GM18909 (cell line): ENCODE measurements around the gene PDPK1.
A peak's percentile ranks its signal among the peaks of the same experiment; 100 is the strongest.

Experiments
- ATAC-seq: cut with Tn5 transposase; IDR thresholded peaks from one replicate; pipeline ENCODE4 v1.9.1; 2021; ENCODE audit warnings: mild to moderate bottlenecking; ENCODE audit not compliant: unreplicated experiment, poor library complexity

The PDPK1 gene

DNA sequence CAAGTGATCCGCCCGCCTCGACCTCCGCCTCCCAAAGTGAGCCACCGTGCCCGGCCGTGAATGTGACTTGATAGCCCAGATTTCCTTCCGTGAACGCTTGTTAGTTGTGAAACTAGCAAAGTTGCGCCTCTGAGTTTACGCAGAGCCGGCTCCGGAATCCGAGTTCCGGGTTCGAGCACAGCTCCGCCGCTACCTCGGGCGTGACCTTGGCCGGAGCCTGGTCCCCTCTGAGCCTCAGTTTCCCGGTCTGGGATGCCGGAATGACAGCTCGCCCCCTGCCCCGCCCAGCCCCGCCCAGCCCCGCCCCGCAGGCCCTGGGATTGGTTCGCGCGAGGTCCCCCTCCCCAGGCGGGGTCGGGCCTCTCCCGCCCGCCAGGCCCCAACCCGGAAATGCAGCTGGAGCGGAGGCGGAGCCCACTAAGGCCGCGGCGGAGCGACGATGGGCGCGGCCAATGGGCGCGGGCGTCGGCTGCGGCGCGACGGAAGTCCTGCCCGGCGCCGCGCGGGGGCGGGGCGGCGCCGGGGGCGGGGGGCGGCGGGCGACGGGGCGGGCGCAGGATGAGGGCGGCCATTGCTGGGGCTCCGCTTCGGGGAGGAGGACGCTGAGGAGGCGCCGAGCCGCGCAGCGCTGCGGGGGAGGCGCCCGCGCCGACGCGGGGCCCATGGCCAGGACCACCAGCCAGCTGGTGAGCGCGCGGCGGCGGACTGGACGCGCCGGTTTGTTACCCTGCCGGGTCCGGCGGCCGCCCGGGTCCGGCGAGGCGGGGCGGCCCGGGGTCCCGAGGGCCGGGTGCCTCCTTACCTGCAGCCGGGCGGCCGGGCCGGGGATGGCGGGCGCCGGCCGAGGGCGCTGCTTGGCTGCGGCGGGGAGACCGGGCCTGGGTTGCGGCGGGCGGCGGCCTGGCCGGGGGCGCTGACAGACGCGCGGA lies at the start of gene PDPK1:
Gene PDPK1 (plus strand): TSS at position 571 of the 929 bp plus-strand sequence. CDS start 92 bp downstream, at position 663.
- ATAC-seq: peak; percentile 87

DNA sequence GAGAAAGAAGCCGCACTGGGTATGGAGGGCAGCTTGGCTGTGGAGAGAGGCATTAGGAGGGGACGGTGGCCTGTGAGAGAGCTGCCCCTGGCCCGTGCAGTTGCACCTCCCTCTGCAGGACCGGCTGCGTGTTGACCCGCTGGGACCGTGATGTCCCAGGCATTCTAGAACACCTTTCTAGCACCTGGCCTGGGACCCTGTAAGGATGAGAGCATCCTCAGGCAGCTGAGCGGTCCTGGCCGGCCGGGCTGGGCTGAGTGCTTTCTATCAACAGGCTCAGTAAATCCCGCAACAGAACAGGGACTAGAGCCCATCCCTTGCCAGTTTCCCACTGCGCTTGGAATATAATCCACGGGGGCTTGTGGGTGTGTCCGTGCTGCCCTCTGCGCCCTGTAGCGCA lies 48.2 kb upstream of the PDPK1 start:
- no peak for ATAC-seq

DNA sequence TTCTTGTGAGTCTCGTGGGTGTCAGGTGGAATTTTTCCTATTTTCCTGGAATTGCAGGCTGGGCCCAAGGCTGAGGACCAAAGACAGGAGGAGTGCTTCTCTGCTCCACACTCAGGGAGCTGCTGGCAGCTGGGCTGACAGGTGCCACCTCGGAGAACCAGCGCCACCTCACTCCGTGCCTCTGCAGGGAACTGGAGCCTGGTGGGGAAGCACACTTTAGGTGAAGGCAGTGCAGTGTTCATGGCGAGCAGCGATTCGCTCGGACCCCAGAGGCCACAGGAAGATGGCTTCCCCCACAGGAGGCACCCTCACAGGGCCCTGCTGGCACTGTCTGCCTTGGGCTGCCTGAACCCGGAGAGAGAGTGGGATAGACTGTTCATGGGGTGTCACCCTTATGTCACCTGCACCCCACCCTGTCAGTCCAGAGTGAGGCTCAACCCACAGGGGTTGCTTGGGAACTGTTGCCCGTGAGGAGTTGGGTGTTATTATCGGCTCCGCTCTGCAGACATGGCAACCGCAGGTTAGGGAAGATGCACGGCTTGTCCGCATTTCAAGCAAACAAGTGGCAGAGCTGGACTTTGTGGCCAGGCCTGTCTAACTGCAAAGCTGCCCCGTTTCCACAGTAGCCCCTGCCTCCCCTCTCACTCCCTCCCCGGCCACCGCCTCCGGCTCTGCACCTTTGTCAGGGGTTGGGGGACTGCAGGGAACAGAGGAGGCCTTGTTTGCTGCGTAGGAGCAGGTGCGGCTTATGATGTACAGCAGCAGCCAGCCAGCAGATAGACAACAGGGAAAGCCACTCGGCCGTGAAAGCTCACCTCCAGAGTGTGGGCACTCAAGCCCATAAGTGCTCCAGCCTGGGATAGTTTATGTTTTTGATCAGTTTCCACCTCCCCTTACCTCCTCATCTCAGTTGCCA lies 47.4 kb upstream of the PDPK1 start:
- no peak for ATAC-seq

DNA sequence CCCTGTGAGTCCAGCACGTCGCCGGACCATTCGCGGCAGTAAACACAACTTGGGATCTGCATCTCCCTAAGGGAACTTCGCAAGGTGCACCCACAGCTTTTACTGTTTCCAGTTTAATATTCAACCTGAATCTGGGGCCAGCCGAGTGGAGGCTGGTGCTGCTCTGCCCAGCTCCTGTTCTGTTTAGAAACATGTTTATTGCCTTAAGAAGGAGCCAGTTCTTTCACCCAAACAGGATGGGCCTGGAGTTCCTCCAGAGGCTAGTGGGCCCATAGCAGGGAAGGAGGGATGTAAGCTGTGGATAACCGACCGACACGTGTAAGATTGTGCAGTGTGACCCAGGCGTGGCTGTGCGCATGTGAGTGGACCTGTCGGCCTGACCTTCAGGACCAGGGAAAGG lies 45.5 kb upstream of the PDPK1 start:
- no peak for ATAC-seq

DNA sequence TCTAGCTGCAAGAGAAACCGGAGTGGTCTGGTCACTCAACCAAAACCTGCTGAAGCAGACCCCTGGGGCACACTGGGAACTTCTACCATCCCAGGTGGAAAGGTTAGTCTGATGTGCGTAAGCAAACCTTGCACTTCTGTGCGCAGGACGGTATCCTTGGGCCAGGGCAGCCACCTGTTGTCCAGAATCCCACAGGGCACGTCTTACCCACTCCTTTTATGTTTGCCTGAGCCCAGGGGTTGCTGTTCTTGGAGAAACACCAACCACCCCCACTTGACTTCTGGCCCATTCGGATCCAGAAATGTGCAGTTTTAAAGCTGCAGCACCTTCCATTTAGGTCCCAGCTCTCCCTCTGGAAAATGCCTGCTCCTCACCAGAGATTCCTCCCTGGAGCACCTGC lies 44.2 kb upstream of the PDPK1 start:
- ATAC-seq: no peak

DNA sequence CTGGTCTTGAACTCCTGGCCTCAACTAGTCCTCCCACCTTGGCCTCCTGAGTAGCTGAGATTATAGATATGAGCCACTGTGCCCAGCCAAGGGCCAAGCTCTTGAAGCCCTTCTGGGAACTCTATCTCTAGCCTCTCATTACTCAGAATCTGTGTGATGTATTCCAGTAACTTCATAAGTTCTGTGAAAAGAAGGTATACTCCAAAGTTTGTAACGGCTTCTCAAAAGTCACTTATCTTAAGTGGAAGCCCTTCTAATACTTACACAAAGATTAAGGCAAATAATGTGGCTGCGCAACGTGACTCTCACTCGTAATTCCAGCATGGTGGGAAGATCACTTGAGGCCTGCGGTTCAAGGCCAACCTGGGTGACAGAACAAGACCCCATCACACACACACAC lies 43.2 kb upstream of the PDPK1 start:
- ATAC-seq: no peak

DNA sequence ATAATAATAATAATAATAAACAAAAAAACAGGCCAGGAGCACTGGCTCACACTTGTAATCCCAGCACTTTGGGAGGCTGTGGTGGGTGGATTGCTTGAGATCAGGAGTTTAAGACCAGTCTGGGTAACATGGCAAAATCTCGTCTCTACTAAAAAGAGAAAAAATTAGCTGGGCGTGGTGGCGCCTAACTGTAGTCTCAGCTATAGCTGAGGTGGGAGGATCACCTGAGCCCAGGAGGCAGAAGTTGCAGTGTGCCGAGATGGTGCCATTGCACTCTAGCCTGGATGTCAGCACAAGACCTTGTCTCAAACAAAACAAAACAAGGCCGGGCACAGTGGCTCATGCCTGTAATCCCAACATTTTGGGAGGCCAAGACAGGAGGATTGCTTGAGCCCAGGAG lies 42.8 kb upstream of the PDPK1 start:
- ATAC-seq: no peak

DNA sequence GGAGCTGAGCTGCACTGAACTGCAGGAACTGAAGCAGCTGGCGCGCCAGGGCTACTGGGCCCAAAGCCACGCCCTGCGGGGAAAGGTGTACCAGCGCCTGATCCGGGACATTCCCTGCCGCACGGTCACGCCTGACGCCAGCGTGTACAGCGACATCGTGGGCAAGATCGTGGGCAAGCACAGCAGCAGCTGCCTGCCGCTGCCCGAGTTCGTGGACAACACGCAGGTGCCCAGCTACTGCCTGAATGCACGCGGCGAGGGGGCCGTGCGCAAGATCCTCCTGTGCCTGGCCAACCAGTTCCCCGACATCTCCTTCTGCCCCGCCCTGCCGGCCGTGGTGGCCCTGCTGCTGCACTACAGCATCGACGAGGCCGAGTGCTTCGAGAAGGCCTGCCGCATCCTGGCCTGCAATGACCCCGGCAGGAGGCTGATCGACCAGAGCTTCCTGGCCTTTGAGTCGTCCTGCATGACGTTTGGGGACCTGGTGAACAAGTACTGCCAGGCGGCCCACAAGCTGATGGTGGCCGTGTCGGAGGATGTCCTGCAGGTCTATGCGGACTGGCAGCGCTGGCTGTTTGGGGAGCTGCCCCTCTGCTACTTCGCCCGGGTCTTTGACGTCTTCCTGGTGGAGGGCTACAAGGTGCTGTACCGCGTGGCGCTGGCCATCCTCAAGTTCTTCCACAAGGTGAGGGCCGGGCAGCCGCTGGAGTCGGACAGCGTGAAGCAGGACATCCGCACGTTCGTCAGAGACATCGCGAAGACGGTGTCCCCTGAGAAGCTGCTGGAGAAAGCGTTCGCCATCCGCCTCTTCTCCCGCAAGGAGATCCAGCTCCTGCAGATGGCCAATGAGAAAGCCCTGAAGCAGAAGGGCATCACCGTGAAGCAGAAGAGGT lies 41.4 kb upstream of the PDPK1 start:
- ATAC-seq: no peak

DNA sequence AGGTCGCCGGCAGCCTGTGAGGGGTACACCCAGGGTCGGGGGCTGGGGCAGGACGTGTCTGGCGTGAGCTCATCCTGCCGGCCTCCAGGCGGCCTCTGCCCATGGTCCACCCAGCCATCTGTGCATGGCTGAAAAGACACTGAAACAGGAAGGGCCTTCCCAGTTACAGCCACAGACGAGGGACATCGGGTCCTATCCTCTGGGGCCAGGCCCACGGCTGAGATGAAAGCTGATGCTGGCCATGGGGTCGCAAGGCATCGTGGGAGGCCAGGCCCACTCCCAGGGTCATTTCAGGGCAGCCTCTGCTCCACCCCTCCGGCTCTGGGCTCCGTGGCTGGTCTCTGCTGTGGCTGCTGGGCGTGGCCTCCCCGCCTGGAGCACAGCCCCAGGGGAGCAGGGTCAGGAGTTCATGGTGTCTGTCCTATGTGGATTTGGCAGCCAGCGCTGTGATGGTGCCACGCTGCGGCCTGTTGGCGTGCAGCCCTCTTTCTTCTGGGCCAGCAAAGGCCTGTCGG lies 40.6 kb upstream of the PDPK1 start:
- ATAC-seq: no peak

DNA sequence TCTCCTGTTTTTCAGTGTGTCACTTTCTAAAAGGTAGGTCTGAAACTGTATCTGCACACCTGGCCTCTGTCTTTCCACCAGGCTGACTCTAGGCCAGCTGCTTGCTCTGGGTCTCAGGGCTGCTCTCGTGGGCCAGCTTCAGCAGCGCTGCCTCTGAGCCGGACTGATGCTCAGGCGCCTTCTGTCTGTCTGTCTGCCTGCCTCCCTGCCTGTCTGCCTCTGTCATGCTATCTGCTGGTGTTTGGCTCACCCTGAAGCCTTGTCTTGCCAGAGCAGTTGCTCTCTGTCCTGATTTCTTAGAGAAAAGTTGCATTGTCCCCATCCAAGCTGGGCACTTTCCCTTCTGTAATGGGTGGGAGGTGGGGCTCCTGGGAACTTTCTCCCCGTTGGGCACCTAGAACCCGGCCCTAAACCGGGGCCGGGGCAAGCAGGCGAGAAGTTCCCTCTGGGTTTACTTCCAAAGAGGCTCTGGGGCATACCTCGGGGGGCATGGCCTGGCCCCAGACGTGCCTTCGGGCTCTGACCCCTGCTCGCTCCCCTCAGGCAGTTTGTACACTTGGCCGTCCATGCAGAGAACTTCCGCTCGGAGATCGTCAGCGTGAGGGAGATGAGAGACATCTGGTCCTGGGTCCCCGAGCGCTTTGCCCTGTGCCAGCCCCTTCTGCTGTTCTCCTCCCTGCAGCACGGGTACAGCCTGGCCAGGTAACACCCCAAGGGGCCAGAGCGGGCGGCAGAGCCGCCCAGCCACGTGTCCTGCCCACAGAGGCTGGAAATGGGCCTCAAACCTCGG lies 39.9 kb upstream of the PDPK1 start:
- no peak for ATAC-seq

DNA sequence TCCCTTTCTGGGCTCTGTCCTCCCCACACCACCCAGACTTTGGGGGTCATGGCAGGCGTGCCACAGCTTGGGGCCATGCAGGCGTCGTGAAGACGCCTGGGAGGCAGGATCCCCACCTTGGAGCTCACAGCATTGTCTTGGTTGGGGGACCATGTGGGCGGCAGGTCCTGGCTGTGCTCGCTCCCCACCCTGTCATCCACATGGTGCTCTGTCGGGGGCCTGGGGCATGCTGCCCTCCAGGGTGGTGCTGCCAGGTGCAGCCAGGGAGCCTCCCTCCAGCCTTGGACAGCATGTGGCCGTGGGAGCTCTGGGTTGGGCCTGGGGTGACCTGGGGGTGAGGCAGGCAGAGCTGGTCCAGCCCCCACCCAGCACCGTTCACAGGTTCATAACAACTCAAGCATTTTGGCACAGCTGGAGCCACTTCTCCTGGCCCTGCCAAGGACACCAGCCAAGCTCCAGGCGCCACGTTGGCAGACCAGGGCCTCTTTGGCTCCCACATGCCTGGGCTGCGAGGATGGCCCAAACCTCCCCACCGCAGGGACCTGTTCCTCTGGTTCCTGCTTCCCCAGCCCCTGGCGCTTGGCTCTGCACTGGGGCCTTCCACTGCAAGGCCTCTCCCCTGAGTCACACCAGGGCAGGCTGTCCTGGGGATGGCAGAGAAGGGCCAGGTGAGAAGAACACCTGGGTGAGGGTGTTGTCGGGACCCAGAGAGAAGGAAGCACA lies 39.1 kb upstream of the PDPK1 start:
- no peak for ATAC-seq

DNA sequence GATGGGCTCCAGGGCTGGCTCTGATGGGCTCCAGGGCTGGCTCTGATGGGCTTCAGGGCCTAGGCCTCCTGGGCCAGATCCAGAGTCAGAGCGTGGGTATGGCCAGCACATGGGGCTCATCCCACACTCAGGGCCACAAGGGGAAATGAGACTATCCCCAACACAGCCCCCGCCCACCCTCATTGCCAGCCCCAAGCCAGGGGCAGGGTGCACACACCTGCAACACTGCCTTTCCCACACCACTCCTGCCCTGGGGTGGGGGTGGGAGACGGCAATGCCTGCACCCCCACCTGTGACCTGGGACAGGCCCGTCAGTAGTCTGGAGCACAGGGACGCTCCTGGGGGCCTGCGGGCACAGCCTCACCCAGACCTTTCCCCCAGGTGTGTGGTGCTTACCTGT lies 38.4 kb upstream of the PDPK1 start:
- ATAC-seq: no peak

DNA sequence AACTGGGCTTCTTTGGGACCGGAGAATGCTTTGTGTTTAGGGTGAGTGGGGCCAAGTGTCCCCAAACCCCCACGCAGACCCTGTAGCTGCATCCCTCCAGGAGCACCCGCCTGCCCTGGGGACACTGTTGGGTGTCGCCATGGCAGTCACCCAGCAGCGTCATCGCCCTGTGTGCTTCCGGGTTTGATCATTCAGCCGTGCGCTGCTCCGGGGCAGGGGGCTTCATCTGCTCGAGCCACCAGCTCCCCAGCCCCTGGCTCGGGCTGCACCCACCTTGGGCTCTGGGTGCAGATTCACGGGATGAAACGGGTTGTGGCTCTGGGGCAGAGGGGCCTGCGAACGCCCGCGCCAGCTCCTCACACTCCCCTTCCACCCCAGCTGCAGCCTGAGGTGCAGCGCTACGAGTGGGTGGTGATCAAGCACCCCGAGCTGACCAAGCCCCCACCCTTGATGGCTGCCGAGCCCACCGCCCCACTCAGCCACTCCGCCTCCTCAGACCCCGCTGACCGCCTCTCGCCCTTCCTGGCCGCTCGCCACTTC lies 37.9 kb upstream of the PDPK1 start:
- ATAC-seq: no peak

DNA sequence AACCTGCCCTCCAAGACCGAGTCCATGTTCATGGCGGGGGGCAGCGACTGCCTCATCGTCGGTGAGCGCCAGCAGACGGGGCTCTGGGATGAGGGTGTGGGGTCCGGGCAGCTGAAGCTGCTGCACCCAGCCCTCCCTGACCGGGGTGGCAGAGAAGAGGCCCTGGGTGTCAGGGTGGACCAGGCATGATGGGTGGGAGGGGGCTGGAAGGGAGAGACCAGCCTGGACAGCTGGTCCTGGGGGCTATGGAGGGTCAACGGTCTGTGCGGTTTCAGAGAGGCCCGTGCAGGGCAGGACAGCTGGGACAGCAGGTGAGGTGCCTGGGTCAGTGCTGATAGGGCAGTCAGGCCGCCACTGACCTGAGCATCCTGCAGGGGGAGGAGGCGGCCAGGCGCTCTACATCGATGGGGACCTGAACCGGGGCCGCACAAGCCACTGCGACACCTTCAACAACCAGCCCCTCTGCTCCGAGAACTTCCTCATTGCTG lies 37.3 kb upstream of the PDPK1 start:
- ATAC-seq: no peak

DNA sequence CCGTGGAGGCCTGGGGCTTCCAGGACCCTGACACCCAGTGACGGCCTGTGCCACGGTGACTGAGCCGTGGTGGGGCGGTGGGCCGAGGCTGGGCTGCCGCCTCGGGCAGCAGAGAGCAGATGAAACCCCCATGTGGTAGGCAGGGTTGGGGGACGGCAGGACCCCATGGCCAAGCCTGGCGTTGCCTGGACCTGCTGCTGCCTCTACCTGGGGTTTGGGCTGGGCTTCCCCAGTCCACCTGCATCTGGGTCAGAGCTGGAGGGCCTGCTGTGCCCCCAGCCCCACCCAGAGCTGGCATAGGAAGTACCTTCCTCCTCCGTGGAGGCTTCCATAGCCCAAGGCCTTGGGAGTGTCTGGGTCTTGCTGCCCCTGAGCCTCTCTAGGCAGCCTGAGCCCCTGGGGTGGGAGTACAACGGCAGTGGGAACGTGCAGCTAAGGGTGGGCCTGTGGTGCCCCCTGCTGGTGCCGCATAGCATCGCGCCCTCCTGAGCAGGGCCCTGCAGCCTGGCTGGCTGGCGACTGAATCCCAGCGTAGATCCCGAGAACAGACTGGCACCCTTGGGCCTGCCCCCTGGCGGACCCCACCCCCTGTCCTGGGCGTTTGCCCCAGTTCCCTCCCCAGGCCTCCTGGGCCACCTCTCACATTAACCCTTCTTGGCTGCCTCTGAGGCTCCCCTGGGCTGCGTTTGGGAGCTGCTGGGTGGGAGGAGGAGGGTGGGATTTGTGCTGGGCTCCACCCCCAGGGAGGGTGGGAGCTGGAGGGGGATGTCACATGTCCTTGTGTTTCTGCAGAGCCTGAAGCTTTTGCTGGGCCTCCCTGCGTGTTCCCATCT lies 36.7 kb upstream of the PDPK1 start:
- ATAC-seq: no peak

DNA sequence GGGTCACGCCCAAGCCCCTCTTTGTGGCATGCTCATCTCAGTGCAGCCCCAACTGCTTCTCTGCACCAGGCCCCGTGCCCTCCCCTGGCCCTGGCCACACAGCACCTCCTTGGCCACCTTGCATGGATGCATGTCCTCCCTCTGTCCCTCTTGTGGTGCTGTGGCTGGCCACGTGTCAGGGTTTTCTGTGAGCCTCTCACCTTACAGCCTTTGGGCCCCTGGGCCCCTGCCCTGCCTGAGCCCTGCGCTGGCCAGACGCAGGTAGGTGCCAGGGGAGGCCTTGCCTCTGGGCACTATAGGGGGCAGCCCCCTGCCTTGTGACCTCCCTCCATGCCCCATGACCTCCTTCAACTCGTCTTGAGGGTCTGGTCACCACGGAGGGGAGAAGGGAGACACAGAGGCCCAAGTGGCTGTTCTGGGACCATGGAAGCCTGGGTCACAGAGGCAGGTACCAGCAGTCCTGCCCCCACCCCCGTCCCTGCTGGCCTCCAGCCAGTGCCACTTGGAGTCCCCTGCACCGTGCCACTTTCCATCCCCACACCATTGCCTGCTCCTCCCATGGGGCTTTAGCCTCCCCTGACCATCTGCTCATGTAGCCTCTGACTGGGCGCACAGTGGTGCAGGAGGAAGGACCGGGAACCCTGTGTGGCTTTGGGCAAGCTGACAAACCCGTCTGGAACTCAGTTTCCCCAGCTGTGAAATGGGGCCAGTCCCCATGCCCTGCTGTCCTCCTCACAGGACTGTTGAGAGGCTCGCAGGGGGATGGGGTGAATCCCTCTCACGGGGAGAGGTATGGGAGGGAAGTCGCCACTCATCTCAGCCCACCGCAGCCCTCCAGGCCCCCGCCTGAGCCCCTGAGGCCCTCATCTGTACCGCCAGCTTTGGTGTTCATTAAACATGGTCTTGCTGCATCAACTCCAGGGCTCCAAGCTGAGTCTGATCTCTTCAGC lies 35.6 kb upstream of the PDPK1 start:
- no peak for ATAC-seq
